CD4-positive, alpha-beta T cell (primary cell): ENCODE results near the gene SYTL4. TPM values are rescaled to one million over a fixed set of nuclear protein-coding genes. Genes with fewer than 3 reads are reported as not detected.

Experiments
- ATAC-seq: fragments of 200-7000 bp; cut with Tn5 transposase; one replicate; pipeline ENCODE4 v1.10.0; 2022; ENCODE audit warnings: mild to moderate bottlenecking; ENCODE audit not compliant: poor library complexity
- CTCF ChIA-PET: fragments of 350-600 bp; sonication (Branson Sonifier 250); formaldehyde crosslinking; loops from one replicate; lab custom pipeline; 2021; ENCODE audit warnings: antibody characterized with exemption, inconsistent platforms; lab: Charles Lee
- POLR2A ChIA-PET: fragments of 350-600 bp; sonication (Branson Sonifier 250); formaldehyde crosslinking; loops from one replicate; lab custom pipeline; 2021; ENCODE audit warnings: antibody characterized with exemption, inconsistent platforms; lab: Charles Lee
- DNase-seq, 14 experiments: peaks; one replicate each; pipeline ENCODE4 v3.0.0-alpha.2; 2013 to 2020; ENCODE audit warnings: mixed read lengths in 2 of 14
- H3K27ac ChIP-seq, 2 donors: one replicate each; pipeline versions ENCODE4 v1.5.1 to v1.7.0; 2013; ENCODE audit warnings: low read length in 2 of 2, low read depth in 1 of 2, mild to moderate bottlenecking in 1 of 2
- H3K27me3 ChIP-seq, 2 experiments: 1 replicate in 1 of 2; 2 replicates in 1 of 2; pipeline versions ENCODE4 v1.6.1 to v1.7.0; 2013; ENCODE audit warnings: low read length in 2 of 2, control low read depth in 1 of 2, mild to moderate bottlenecking in 1 of 2, moderate library complexity in 1 of 2; ENCODE audit not compliant: insufficient read depth in 2 of 2, control insufficient read depth in 1 of 2
- H3K36me3 ChIP-seq: one replicate; pipeline ENCODE4 v1.6.1; 2013; ENCODE audit warnings: low read length, control low read depth; ENCODE audit not compliant: insufficient read depth
- H3K4me1 ChIP-seq: one replicate; pipeline ENCODE4 v1.6.1; 2013; ENCODE audit warnings: low read length, control low read depth; ENCODE audit not compliant: insufficient read depth
- H3K4me3 ChIP-seq: one replicate; pipeline ENCODE4 v1.5.1; 2013; ENCODE audit warnings: mild to moderate bottlenecking, low read length, moderate library complexity
- H3K9me3 ChIP-seq, 2 experiments: 1 replicate in 1 of 2; 2 replicates in 1 of 2; pipeline versions ENCODE4 v1.6.1 to v1.7.0; 2013; ENCODE audit warnings: low read length in 2 of 2, mild to moderate bottlenecking in 2 of 2, control low read depth in 1 of 2, moderate library complexity in 1 of 2; ENCODE audit not compliant: control insufficient read depth in 1 of 2, insufficient read depth in 1 of 2
- H3K27ac Mint-ChIP-seq: one replicate; pipeline ENCODE4 v1.8.0; 2020; ENCODE audit warnings: mixed read lengths
- H3K27me3 Mint-ChIP-seq: one replicate; pipeline ENCODE4 v1.8.0; 2021; ENCODE audit warnings: mixed read lengths
- H3K36me3 Mint-ChIP-seq: one replicate; pipeline ENCODE4 v1.8.0; 2021; ENCODE audit warnings: low read depth, mixed read lengths
- H3K4me1 Mint-ChIP-seq: one replicate; pipeline ENCODE4 v1.8.0; 2021; ENCODE audit warnings: low read depth, mixed read lengths
- H3K4me3 Mint-ChIP-seq: one replicate; pipeline ENCODE4 v1.8.0; 2020; ENCODE audit warnings: mild to moderate bottlenecking, mixed read lengths
- H3K9me3 Mint-ChIP-seq: one replicate; pipeline ENCODE4 v1.8.0; 2020; ENCODE audit warnings: mixed read lengths
- intact Hi-C, 2 experiments: fragments of 100-400 bp; cut with DNase I in 1 of 2; cut with micrococcal nuclease in 1 of 2; formaldehyde crosslinking; loops; one replicate each; pipeline versions ENCODE4 v1.15.1 to v1.9.0; 2023 to 2025; cut with DNase I, micrococcal nuclease
- total RNA-seq, 174 experiments: library from RNA in 2 of 174; stranded (reverse) in 2 of 174; gene quantifications; one replicate each; pipeline ENCODE4 v1.2.3 and lab custom pipeline; 2021 to 2026
- TF ChIP-seq, protein P1 (sequence below): fragments of 200-600 bp; IDR thresholded peaks from one replicate; pipeline ENCODE4 v1.8.0; 2022; ENCODE audit warnings: antibody characterized with exemption, mild to moderate bottlenecking

Gene SYTL4
- total RNA-seq, 2 experiments from 2014 or later, result not detected

DNA sequence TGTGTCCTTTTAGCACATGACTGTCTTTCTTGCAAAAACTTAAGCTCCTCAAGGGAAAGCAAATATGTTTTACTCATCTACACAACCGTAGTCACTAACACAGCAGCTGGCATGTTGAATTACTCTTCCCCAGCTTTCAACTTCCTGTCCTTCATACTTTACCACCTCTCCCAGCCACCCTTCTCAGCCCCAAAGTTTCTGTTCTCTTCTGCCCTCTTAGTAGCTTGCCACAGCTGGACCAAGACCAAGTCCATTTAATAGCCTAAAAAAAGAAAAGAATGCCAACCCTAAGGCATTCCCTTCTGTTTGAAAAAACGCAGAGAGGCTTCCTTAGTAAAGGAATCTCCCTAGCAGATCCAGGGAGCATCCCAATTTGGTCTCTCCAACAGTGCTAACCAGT, 51.2 kb downstream of the SYTL4 start:
- no peaks in the 10 kb centered on the region for H3K36me3 ChIP-seq
- ChIA-PET CTCF (no interaction called here), POLR2A (no interaction called here)
- DNase-seq, result no peak
- no peak overlapping the region for H3K27ac Mint-ChIP-seq
- no peak overlapping the region for H3K27ac ChIP-seq
- H3K4me1 Mint-ChIP-seq, result no peaks in the 10 kb centered on the region
- no peaks in the 10 kb centered on the region for H3K36me3 Mint-ChIP-seq
- TF ChIP-seq, protein P1, sequence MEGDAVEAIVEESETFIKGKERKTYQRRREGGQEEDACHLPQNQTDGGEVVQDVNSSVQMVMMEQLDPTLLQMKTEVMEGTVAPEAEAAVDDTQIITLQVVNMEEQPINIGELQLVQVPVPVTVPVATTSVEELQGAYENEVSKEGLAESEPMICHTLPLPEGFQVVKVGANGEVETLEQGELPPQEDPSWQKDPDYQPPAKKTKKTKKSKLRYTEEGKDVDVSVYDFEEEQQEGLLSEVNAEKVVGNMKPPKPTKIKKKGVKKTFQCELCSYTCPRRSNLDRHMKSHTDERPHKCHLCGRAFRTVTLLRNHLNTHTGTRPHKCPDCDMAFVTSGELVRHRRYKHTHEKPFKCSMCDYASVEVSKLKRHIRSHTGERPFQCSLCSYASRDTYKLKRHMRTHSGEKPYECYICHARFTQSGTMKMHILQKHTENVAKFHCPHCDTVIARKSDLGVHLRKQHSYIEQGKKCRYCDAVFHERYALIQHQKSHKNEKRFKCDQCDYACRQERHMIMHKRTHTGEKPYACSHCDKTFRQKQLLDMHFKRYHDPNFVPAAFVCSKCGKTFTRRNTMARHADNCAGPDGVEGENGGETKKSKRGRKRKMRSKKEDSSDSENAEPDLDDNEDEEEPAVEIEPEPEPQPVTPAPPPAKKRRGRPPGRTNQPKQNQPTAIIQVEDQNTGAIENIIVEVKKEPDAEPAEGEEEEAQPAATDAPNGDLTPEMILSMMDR, result no peak
- peaks cover 3% of the 10 kb centered on the region for H3K27me3 Mint-ChIP-seq
- H3K9me3 Mint-ChIP-seq, result no peaks in the 10 kb centered on the region
- no peak overlapping the region for H3K4me3 Mint-ChIP-seq
- H3K4me1 ChIP-seq, result no peaks in the 10 kb centered on the region
- ATAC-seq, result no peak
- H3K9me3 ChIP-seq, result no peaks in the 10 kb centered on the region
- H3K4me3 ChIP-seq, result no peak overlapping the region
- intact Hi-C loops, result loop anchor here in 1 of 2 experiments (10.0 kb wide), 1 partner anchor 524 kb away; no protein-coding TSS in a partner anchor
- no peaks in the 10 kb centered on the region for H3K27me3 ChIP-seq

DNA sequence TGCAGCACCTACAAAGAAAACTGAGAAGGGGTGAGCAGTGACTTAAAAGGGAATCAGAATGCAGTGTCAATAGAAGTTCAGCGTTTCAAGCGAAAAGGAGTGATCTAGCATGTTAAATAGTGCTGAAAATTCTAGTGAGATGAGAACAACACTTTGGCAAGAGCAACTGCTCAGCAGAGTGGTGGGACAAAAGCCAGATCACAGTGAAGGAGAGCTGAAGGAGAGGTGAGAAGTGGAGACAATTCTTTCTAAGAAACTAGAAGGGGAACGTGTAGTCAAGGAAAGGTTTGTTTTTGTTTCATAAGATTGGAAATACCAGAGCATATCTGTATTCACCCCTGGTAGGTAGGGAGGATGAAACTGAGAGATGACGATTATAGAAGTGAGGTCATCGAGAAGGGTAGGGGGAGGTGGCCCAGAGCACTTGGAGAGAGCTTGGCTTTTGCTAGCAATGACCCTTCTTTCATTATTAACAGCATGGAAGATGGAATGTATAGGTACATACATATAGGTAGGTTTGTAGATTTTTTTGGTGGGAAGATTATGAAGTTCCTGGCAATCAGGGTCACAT, 54.2 kb downstream of the SYTL4 start:
- H3K27ac ChIP-seq, result no peak overlapping the region
- H3K27ac Mint-ChIP-seq, result no peak overlapping the region
- CTCF ChIA-PET, result no interaction called here

DNA sequence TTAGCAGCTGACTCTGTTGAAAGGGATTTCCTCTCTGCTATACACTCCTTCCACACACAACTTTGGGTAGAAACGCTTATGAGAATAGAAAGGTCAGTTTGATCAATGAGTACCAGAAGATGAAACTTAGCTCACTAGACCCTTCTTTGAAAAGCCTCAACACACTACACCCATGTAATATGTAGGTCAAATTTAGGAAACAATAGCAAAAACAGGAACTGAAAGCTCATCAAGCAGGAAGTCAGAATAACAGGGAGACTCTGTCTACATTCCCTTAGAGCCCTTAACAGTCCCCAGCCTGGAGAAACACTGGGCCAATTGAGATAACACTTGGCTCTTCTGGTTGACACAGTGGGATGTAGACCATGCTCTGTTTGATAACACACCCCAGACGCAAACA, 57.2 kb downstream of the SYTL4 start:
- no peaks in the 10 kb centered on the region for H3K9me3 Mint-ChIP-seq
- no peak overlapping the region for H3K27ac Mint-ChIP-seq

More for the DNA sequence above, 54.2 kb downstream of the SYTL4 start:
- no peaks in the 10 kb centered on the region for H3K36me3 ChIP-seq
- Mint-ChIP-seq H3K4me1 (peaks cover 12% of the 10 kb centered on the region), H3K36me3 (no peaks in the 10 kb centered on the region), H3K9me3 (no peaks in the 10 kb centered on the region), H3K4me3 (no peak overlapping the region), H3K27me3 (peaks cover 4% of the 10 kb centered on the region)
- DNase-seq (no peak), ATAC-seq (no peak)
- H3K4me1 ChIP-seq, result no peaks in the 10 kb centered on the region
- TF ChIP-seq, protein P1, result no peak
- intact Hi-C loops, result no loop called here
- POLR2A ChIA-PET, result no interaction called here
- no peaks in the 10 kb centered on the region for H3K9me3 ChIP-seq
- H3K4me3 ChIP-seq, result no peak overlapping the region
- H3K27me3 ChIP-seq, result no peaks in the 10 kb centered on the region

More for the DNA sequence above, 57.2 kb downstream of the SYTL4 start:
- H3K4me3 Mint-ChIP-seq, result peak overlapping the region; percentile 30
- no peaks in the 10 kb centered on the region for H3K9me3 ChIP-seq
- H3K27me3 ChIP-seq, result no peaks in the 10 kb centered on the region
- no peak overlapping the region for H3K27ac ChIP-seq
- POLR2A ChIA-PET, result no interaction called here
- H3K27me3 Mint-ChIP-seq, result peaks cover 4% of the 10 kb centered on the region
- TF ChIP-seq, protein P1, result no peak
- intact Hi-C loops, result loop anchor here in 1 of 2 experiments (5.0 kb wide), 1 partner anchor 93 kb away; no protein-coding TSS in a partner anchor
- no peaks in the 10 kb centered on the region for H3K36me3 ChIP-seq
- DNase-seq, result peak in 2 of 14 experiments; percentile 1 to 12
- ATAC-seq, result no peak
- peaks cover 12% of the 10 kb centered on the region for H3K4me1 Mint-ChIP-seq
- H3K36me3 Mint-ChIP-seq, result no peaks in the 10 kb centered on the region
- CTCF ChIA-PET, result interaction anchor here (1.2 kb wide), 1 partner anchor 12 kb away, joined by 3 read pairs; no protein-coding TSS in a partner anchor
- no peak overlapping the region for H3K4me3 ChIP-seq
- H3K4me1 ChIP-seq, result no peaks in the 10 kb centered on the region
